ENCODE data around the gene TUBGCP2. TPM values are rescaled to one million over a fixed set of nuclear protein-coding genes. Genes with fewer than 3 reads are reported as not detected.
"Not testable (repeated sequence)": the region's sequence is repeated elsewhere in the genome, so short reads cannot be mapped to it uniquely, and the experiment has no call there.

TUBGCP2 gene
- polyA plus RNA-seq, 3 donors: 21.0 to 35.0 (median 26.8) TPM

- no peak overlapping the region for H3K27ac ChIP-seq (ENCODE audit: low read depth, low read length)
- 17 to 59% (median 17%) methylated on average over 5 to 6 of the region's 6 CpGs for WGBS, 3 donors
These were observed 32.6 kb downstream of the TUBGCP2 start for GRCh38 chr10:133276100-133276434.

GRCh38 chr10:133275684-133276092 is 33.0 kb downstream of the TUBGCP2 start:
- H3K27ac ChIP-seq (ENCODE audit: low read depth, low read length): no peak overlapping the region
- WGBS, 3 donors: 7 to 48% (median 17%) methylated on average over 11 to 12 of the region's 12 CpGs

GRCh38 chr10:133274751-133275683 is 33.7 kb downstream of the TUBGCP2 start:
- H3K27ac ChIP-seq (ENCODE audit: low read depth, low read length): no peak overlapping the region
- 19 to 56% (median 30%) methylated on average over 22 to 26 of the region's 26 CpGs for WGBS, 3 donors

GRCh38 chr10:133273534-133274143 is 35.0 kb downstream of the TUBGCP2 start:
- WGBS, 3 donors: 83 to 94% (median 88%) methylated on average over 15 to 28 of the region's 28 CpGs
- no peak overlapping the region for H3K27ac ChIP-seq (ENCODE audit: low read depth, low read length)

GRCh38 chr10:133272964-133273420 is 35.7 kb downstream of the TUBGCP2 start:
- H3K27ac ChIP-seq (ENCODE audit: low read depth, low read length): no peak overlapping the region
- WGBS, 3 donors: 91 to 94% (median 93%) methylated on average over 18 to 25 of the region's 25 CpGs

GRCh38 chr10:133272301-133272963 is 36.2 kb downstream of the TUBGCP2 start:
- WGBS, 3 donors: 83 to 93% (median 88%) methylated on average over 27 to 29 of the region's 29 CpGs
- no peak overlapping the region for H3K27ac ChIP-seq (ENCODE audit: low read depth, low read length)

GRCh38 chr10:133271521-133272300 is 37.0 kb downstream of the TUBGCP2 start:
- no peak overlapping the region for H3K27ac ChIP-seq (ENCODE audit: low read depth, low read length)
- 85 to 88% (median 87%) methylated on average over 35 of the region's 35 CpGs for WGBS, 3 donors

- H3K27ac ChIP-seq (ENCODE audit: low read depth, low read length): no peak overlapping the region
- WGBS, 3 donors: 91 to 94% (median 94%) methylated on average over 18 to 19 of the region's 19 CpGs
These were observed 37.8 kb downstream of the TUBGCP2 start for GRCh38 chr10:133270773-133271297.

- 90 to 93% (median 91%) methylated on average over 20 of the region's 20 CpGs for WGBS, 3 donors
- H3K27ac ChIP-seq (ENCODE audit: low read depth, low read length): no peak overlapping the region
These were observed 38.5 kb downstream of the TUBGCP2 start for GRCh38 chr10:133270204-133270603.

GRCh38 chr10:133269367-133269766 is 39.3 kb downstream of the TUBGCP2 start:
- no peak overlapping the region for H3K27ac ChIP-seq (ENCODE audit: low read depth, low read length)
- WGBS, 3 donors: 90 to 91% (median 91%) methylated on average over 21 to 26 of the region's 26 CpGs

- H3K27ac ChIP-seq (ENCODE audit: low read depth, low read length): no peak overlapping the region
- 94 to 96% (median 95%) methylated on average over 19 to 22 of the region's 22 CpGs for WGBS, 3 donors
These were observed 40.1 kb downstream of the TUBGCP2 start for GRCh38 chr10:133268532-133268931.

GRCh38 chr10:133267829-133268228 is 40.8 kb downstream of the TUBGCP2 start:
- whole genome bisulfite sequencing, 3 donors: 88 to 95% (median 89%) methylated on average over 20 to 22 of the region's 22 CpGs
- no peak overlapping the region for H3K27ac ChIP-seq (ENCODE audit: low read depth, low read length)

- H3K27ac ChIP-seq (ENCODE audit: low read depth, low read length): no peak overlapping the region
- WGBS, 3 donors: 77 to 91% (median 82%) methylated on average over 14 of the region's 14 CpGs
These were observed 41.4 kb downstream of the TUBGCP2 start for GRCh38 chr10:133267293-133267692.

- no peak overlapping the region for H3K27ac ChIP-seq (ENCODE audit: low read depth, low read length)
- 81 to 91% (median 86%) methylated on average over 20 to 21 of the region's 21 CpGs for WGBS, 3 donors
These were observed 42.4 kb downstream of the TUBGCP2 start for GRCh38 chr10:133266056-133266795.

GRCh38 chr10:133265052-133265451 is 43.6 kb downstream of the TUBGCP2 start:
- not testable (repeated sequence) for H3K27ac ChIP-seq (ENCODE audit: low read depth, low read length)
- 81 to 90% (median 88%) methylated on average over 10 of the region's 10 CpGs for WGBS, 3 donors

GRCh38 chr10:133264461-133264860 is 44.2 kb downstream of the TUBGCP2 start:
- no peak overlapping the region for H3K27ac ChIP-seq (ENCODE audit: low read depth, low read length)
- WGBS, 3 donors: 60 to 83% (median 69%) methylated on average over 9 of the region's 9 CpGs

- no peak overlapping the region for H3K27ac ChIP-seq (ENCODE audit: low read depth, low read length)
- WGBS, 3 donors: 88 to 91% (median 89%) methylated on average over 10 of the region's 10 CpGs
These were observed 45.0 kb downstream of the TUBGCP2 start for GRCh38 chr10:133263674-133264073.

Data from adipose tissue (tissue), 3 donors.